ENCODE results near the gene PLEKHM1.
A peak's percentile ranks its signal among the peaks of the same experiment; 100 is the strongest.
"Not testable (repeated sequence)": the region's sequence is repeated elsewhere in the genome, so short reads cannot be mapped to it uniquely, and the experiment has no call there.

PLEKHM1 gene

DNA sequence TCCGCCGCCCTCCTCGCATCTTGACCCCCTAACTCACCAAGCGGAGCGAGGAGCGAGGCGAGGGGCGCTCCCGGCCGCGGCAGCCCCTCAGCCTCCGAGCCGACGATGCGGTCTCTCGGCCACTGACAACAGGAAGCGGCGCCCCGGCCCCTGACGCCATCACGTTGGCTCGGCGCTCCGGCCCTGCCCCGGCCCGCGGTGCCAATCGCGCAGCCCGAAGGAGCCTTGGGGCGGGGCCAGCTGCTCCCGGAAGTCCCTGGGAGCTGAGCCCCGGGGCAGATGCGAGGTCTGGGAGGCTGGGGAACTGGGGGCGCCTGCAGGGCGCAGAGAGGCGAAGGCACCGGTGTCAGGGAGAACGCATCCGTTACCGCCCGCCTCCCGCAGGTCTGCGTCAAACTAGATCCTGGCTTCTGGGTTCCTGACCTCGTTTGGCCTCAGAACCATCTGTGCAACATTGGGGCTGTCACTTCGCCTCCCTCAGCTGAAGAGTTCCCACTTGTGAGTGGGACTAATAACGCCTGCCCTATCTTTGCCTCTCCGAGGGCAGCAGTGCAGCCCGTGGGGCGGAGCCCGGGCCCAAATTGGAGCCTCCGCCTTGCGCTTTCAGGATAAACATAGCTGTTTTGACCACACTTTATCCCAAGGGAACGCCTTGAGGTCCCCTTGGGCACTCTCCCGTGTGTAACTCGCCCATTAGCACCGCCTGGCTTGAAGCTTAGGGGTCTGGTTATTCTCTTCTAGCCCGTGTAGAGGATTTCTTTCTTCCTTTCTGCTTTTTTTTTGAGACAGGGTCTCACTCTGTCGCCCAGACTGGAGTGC, at the start of gene PLEKHM1:
Gene PLEKHM1 (minus strand): TSS at position 107 of the 819 bp plus-strand sequence. CDS start 8,237 bp downstream, outside the sequence.
- peak; percentile 76 for DNase-seq

DNA sequence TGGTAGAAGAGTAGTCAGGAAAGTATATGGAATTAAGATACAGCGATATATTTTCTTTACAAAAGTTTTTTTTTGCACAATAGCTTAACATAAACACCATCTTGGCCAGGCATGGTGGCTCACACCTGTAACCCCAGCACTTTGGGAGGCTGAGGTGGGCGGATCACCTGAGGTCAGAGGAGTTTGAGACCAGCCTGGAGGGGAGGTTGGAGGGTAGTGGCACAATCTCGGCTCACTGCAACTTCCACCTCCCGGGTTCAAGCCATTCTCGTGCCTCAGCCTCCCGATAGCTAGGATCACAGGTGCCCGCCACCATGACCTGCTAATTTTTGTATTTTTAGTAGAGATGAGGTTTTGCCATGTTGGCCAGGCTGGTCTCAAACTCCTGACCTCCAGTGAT, 47.6 kb upstream of the PLEKHM1 start:
- not testable (repeated sequence) for DNase-seq

DNA sequence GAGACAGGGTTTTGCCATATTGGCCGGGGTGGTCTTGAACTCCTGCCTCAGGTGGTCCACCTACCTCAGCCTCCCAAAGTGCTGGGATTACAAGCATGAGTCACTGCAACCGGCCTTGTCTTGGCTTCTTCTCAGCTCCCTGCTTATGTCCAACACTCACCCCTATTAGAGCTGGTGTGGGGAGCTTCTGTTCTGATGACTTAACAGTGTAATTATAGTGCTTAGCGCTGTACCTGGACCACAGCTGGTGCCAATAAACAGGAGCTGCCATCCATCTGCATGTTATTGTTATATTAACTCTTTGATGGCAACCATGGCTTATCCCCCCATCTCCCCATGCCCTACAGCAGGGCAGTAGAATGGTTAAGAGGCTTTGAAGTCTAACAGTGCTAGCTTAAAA, 15.6 kb upstream of the PLEKHM1 start:
- not testable (repeated sequence) for DNase-seq

DNA sequence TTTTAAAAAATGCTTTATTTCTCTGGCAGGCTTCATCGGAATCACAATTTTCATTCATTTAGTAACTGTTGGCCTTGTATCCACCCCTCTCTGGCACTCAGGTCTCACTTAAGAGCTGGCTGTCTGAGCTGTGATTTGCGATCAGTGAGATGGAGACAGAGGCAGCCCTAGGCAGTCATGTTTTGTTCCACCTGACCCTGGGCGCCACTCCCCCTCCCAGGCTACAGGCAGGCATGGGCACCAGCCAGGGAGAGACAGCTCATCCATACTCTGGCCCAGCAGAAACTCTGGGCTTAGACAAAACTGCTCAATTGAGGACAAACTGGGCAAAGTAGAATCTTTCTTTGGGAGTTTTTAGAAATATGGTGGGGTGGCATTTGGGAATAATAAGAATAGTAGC, 14.7 kb upstream of the PLEKHM1 start:
- not testable (repeated sequence) for DNase-seq

DNA sequence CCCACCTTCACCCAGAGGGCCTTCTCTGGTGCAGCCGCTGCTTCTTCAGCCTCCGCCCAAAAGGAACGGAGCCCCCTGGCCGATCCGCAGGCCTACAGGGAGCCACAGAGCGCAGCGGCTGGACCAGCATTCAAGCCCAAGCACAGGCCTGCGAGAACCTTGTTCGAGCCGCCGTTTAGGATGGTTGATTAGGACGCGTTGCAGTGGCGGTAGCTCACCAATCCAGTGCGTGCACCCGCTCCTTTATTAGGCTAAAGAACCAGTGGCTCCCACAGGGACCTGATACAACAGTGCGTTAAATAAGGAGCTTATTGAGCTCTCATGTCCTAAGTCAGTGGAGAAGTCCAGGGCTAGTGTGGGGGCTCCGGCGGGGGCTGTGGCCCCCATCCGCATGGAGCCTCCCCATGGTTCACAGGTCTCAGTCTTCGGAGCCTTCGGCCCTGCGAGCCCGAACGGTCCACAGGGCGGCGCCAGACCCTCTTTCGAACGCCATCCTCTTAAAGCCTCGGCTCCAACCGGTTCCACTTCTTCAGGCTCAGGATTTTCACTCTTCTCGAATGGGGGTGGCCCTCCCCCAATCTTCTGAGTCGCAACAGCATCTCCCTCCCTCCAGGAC, 10.7 kb upstream of the PLEKHM1 start:
- not testable (repeated sequence) for DNase-seq

DNA sequence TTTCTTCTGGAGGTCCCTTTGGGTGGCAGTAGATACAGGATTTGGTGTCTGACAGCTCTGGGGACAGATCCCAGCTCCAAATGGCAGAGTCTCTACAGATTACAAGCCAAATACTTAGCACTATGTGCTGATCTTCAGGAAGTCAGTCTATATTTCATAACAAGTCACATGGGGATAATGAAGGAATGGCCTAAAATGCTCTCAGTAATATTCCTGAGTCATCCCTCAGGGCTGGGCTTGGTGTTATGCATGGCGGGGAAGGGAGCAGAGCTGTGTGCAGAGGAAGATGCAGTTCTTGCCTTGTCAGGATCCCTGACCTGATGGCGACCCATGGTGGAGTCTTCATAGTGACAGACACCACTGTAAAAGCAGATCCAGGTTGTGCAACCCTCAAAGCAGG, 10.0 kb upstream of the PLEKHM1 start:
- not testable (repeated sequence) for DNase-seq

DNA sequence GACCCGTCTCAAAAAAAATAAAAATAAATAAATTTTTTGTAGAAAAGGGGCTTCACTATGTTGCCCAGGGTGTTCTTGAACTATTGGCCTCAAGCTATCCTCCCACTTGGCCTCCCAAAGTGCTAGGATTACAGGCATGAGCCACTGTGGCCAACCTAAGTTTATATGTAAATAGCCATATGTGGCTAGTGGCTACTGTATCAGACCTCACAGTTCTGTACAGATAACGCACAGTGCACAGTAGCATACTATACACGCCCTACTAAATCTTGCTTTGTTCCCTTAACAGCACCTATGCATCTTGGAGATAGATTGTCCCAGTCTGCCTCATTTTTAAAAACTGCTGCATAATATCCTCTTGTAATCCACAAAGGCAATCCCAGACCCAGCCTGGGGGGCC, 8.7 kb upstream of the PLEKHM1 start:
- DNase-seq = not testable (repeated sequence)

DNA sequence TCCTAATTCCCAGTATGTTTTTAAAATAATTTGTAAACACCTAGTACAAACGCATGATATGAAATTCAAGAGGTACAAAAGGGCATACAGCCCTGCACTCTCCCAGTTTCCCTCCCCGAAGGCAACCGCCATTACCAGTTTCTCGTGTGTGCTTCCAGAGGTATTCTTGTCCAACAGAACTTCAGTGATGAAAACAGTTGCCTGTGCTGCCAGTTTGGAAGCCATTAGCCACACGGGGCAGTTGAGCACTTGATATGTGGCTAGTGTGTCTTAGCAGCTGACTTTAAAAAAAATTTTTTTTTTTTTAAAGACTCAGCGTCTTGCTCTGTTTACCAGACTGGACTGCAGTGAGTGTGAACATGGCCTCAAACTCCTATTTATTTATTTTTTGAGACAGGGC, 7.9 kb upstream of the PLEKHM1 start:
- not testable (repeated sequence) for DNase-seq

DNA sequence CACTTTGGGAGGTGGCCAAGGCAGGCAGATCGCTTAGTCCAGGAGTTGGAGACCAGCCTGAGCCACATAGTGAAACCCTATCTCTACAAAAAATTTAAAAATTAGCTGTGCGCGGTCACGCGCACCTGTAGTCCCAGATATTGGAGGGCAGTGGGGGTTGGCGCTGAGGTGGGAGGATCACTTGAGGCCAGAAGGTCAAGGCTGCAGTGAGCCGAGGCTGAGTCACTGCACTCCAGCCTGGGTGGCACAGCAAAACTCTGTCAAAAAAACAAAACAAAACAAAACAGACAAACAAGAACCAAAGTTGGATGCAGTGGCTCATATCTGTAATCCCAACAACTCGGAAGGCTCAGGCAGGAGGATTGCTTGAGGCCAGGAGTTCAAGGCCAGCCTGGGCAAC, 6.9 kb upstream of the PLEKHM1 start:
- DNase-seq = not testable (repeated sequence)

DNA sequence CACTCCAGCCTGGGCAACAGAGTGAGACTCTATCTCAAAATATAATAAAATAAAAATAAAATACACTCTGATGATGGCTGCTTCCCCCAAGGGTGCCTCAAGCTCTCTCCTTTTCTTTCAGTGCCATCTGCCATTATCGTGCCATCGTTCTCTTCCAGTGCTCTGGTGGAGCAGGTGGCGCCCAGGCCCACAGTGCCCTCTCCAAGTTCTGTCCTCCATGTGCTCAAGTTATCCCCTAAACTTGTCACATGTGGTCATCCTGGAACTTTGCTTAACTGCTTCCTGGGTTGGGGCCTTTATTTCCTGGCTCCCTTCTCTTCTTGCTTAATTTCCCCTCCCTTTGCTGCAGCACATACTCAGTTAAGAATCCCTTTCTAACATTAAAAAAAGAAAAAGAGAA, 6.0 kb upstream of the PLEKHM1 start:
- DNase-seq = not testable (repeated sequence)

DNA sequence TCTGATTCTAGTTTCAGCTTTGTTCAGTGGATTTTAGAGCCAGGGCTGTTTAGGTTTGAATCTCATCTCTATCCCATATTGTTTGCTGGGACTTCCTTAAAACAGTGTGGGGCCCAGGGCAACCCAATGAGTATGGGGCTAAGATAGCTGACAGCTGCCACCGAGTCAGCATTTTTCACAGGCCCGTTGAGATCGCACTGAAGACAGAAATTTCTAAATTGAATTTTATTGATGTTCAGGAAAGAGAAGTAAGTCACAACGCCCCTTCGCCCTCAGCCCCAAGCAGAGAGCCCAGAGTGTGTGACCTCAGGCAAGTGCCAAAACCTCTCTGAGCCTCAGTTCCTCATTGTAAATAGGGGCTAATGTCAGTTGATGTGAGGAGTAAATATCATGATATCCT, 4.0 kb upstream of the PLEKHM1 start:
- not testable (repeated sequence) for DNase-seq

DNA sequence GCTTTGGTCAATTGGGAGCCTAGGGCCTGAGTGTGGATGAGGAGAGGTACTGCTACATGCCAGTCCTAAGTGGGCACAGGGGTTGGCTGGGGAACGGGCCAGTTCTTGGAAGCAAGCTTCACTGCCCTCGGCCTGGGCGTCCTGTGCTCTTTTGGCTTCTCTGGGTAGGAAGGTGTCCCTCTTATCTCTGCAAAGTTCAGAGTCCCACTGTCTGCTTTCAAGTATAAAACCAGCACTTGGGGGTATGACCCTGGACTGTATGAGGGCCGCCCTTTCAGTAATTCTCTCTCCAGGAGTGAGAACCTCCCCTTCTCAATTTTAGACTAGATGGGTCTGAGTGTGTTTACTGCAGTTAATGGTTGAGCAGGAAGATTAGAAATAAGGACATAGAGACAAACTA, 1.6 kb upstream of the PLEKHM1 start:
- DNase-seq = not testable (repeated sequence)

DNA sequence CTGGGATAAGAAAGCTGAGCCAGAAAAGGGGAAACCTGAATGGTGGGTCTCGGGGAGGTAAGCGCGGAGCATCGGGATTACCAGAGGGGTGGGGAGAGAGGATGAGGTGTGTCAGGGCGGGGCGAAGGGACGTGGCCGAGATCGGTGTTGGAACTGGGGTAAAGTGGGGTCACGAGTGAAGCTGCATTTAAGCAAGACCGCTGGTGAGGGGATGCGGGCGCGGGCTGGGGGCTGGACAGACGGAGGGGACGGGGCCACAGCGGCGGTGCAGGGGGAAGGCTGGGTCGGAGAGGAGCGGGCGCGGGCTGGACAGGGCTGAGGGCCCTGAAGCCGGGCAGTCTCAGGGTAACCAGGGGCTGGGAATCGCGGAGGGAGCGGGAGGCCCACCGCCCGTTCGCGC, 323 bp downstream of the PLEKHM1 start:
- not testable (repeated sequence) for DNase-seq

DNA sequence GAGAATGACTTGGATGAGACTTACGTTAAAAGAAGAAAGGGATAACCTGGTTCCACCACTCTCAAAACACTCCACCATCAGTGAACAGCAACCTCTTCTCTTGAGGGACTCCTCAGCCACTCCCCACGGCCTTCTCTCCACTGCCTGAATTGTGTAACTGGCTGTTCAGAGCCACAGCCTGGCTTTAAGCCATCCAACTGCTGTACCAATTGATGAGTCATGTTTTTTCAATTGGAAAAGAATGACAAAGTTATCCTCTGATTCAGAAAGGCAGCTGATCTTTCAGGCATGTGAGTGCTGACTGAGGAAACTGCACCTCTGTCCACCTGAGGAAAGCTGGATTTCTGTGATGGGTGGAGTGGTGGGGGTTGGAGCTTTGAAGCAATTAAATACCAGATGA, 2.8 kb downstream of the PLEKHM1 start:
- not testable (repeated sequence) for DNase-seq

DNA sequence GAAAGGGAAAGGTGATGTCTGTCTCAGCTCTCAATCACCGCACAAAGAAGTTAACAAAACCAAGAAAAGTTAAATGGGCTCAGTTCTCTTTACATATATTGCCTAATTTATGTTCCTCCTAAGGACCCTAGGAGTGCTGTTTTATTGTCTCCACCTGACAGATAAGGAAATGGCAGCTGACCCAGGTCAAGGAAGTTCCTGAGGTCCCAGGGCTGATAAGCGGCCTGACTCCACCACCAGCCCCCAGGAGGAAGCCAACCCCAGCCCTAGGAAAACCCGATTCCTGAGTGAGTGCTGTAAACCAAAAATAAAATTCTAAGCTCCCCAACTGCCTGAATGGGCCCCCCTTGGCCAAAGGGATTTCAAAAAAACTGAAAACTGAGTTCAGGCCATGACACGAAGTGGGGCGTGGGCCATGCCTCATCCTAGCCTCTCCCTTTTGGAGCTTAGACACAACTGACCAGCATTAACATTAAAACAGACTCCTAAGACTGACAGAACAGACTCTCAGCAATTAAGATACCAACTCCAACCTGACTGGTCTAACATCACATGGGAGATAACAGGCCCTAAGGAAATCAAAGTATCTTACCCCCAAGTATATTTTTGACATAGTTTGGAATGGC, 6.8 kb downstream of the PLEKHM1 start:
- not testable (repeated sequence) for DNase-seq

DNA sequence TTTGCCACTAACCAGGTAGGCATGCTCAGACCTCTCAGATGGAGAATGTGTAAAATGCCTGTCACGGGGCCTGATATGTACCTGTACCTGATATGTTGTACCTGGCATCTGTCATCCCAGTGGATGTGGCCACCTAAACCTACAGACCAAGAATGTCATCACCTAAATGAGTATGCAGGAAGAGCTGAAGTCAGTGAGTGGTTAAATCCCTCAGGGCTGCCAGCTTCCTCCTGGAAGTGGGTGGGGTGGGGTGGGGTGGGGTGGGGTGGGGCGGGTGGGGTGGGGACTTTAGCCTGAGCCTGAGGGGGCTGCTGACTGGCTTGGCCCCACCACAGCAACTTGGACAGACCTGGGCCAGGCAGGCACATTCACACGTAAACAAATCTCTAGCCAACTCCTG, 7.3 kb downstream of the PLEKHM1 start:
- not testable (repeated sequence) for DNase-seq

DNA sequence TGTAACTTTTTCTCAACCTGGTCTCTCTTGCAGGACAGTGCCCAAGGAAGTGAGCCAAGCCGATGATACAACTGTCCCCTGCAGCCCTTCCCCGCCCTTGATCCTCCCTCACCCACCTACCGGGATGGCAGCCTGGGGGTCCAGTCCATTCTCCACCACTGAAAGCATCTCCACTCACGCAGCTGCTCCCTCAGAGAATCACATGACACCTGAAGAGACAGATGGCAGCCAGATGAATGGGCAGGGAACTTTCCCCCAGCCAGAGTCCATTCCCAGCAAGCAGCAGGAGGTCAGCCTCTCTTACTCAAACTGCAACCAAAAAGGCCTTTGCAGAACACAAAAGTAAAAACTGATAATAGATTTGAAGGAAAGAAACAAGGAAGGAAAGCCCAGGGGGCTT, 8.2 kb downstream of the PLEKHM1 start:
- DNase-seq = not testable (repeated sequence)

DNA sequence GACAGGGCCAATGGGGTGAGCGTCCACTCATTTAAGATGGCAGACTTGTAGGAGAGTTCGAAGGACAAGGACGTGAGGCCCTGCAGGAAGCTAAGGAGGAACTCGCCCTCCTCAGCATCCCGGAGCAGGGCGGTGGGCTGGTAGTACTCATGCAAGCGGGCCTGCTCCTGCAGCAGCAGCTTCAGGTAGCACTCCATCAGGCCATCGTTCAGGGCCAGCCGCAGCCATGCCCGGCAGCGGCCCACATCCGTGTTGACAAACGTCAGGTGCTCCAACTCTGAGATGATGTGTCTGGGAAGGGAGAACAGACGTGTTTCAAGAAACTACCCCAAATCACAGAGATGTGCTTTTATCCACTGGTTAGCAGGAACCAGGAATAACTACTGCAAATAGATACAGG, 15.1 kb downstream of the PLEKHM1 start:
- not testable (repeated sequence) for DNase-seq

DNA sequence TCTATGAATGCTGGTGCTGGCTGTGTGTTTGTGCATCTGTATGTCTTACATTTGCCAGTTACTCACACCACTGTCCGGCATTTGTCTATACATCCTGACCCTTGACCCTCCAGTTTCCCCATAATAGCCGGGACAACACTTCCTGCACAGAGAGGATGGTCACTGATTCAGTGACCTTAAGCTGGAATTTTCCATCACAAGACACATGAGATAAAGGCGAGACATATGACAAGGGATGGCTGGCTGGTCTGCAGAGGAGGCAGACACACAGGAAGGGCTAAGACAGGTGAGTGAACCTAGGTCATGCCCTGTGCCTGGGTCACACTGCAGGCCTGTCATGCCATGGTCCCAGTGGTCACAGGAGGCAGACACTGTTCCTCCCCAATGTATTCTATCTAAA, 18.3 kb downstream of the PLEKHM1 start:
- DNase-seq = not testable (repeated sequence)

DNA sequence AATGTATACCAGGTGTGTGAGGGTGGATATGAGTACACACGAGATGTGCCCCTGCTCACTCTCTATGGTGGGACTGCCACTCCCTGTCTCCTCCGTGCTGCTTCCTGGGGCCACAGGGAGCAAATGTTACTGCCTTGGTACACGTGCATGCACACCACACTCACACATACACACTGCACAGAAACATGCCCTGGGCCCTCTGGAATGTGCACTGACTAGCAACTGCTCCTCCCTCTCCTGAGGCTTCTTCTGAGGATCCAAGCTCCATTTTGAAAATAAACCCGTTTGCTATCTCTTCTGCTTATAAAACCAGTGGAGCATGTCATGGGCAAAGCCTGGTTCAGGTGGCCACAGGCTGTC, 21.3 kb downstream of the PLEKHM1 start:
- DNase-seq = not testable (repeated sequence)

DNA sequence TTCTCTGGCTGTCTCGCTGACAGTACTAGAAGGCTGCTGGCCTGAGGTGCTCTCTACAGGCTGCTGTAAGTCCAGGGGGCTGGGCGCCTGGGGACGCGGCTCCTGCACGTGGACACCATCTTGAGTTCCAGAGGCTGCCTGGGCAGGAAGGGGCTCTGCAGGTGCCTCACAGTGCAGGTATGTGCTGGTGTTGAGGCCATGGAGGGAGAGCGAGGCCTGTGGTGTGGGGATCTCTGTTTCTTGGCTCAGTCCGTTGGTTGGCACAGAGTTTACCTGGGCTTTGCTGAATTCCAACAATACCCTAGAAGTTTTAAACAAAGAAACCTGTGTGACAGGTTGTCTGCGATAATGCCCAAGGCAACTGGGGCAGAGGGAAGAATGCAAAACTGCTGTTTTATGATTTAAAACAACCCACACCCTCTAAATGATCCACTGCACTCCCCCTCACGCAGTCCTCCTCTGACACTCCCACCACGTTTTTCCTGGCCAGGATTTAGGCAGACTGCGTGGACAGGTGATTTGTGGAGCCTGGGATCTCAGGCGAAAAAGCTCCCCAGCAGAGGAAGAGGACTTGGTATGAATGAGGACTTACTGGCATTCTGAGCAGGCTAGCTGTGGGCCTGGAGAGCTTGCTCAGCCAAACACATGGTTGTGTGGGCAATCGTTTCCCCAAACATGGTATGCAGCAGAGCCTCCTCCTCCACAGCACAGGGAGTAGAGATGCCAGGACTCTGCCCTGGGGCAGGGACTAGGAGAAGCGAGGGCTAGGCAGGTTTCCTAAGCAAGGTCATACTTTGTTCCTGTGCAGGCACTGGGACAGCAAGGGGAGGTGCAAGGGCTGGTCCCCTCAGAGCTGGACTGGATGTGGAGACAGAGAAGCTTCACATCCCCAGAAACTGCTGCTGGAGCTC, 22.0 kb downstream of the PLEKHM1 start:
- not testable (repeated sequence) for DNase-seq

DNA sequence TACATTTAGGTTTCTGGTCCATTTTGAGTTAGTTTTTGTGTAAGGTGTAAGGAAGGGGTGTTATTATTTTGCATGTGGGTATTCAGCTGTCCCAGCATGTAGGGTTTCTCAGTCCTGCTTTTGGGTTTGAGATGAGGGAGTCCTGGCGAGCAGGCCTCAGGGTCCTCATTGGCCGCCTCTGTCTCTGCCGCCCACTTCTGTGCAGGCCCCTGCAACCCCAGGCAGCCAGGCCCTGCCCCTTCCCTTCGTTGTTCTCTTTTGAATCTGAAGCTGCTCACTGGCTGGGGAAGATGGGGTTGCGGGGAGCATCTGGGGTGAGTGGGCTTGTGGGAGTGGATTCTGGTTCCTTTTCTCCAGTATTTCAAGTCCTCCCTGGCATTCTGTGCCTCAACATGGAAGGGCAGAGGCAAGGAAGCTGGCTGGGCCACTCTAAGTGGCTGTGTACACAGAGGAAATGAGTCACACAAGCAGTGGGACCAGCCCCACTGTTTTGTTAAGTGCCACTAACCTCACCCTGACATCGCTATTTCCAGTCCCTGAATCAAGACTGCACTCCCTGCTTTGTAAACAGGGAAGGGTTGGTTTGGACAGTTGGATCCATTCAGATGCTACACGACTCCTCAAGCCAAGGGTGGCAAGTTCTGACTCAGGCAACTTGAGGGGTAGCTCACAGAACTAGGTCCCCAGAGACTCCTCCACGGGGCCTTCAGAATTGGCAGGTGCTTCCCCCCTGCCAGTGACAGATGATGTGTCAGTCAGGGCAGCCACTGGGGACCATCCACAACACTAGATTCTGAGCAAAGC, 28.8 kb downstream of the PLEKHM1 start:
- DNase-seq = peak; percentile 29
